Measurements from ENCODE around the gene CCDC121. TPM values are rescaled to one million over a fixed set of nuclear protein-coding genes. Genes with fewer than 3 reads are reported as not detected.
"Not testable (repeated sequence)": the region's sequence is repeated elsewhere in the genome, so short reads cannot be mapped to it uniquely, and the experiment has no call there.

CCDC121 gene
- polyA plus RNA-seq, 1 donor from 2014 or later: 3.0 TPM

DNA sequence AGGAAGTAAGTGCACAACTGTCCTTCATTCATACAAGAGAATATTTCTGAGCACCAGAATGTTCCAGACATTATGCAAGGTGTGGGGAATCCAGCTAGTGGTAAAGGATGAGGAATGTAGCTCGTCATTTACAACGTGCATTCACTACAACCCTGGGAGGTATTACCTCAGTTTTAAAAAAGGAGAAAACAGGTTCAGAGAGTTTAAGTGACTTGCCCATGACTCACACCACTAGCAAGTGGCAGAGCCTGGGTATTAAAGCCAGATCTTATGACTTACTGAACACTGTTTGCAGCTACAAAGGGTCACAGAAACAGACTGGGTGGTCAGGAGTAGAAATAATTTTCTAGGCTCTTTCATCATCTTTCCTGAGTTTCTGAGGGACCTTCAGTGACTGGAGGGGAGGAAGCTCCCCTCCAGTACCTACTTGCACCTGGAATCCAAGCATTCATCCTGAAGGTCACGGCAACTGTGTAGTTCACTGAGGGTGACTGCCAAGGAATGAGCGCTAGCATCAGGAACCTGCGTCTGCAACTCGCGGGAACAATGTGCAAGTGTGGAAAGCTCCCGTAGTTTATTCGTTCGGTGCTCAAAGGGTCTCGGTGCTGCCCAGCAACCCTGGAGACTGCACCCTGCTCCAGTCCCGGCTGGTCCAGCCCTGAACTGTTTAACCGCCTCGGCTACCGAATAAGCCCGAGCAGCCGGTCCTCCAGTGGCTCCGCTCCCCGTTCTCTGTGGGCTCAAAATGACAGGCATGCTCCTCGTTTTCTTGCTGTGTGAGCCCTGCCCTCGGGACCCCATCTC lies 647 bp downstream of the CCDC121 start:
- Histone ChIP-seq H3K9ac (ENCODE audit: low read length) (peak overlapping the region; percentile 64), H3F3A (ENCODE audit: insufficient read depth, low read length, poor library complexity, severe bottlenecking) (no peaks in the 10 kb centered on the region), H3K4me2 (ENCODE audit: low read length) (peak overlapping the region; percentile 54), H3K9me3 (ENCODE audit: low read length) (no peaks in the 10 kb centered on the region), H4K20me1 (ENCODE audit: insufficient read depth) (no peaks in the 10 kb centered on the region), H3K27me3 (ENCODE audit: insufficient read depth, low read depth, low read length) (no peaks in the 10 kb centered on the region), H3K4me3 (ENCODE audit: low read length) (peak overlapping the region; percentile 71), H2AFZ (ENCODE audit: low read depth, low read length) (peak overlapping the region; percentile 30), H3K9me2 (ENCODE audit: insufficient read depth, low read length) (no peaks in the 10 kb centered on the region), H3K27ac (ENCODE audit: low read length) (peak overlapping the region; percentile 74), H3K79me2 (replicated peaks; ENCODE audit: insufficient read depth, low read length) (peaks cover 8% of the 10 kb centered on the region), H3K36me3 (ENCODE audit: insufficient read depth, low read length) (peaks cover 6% of the 10 kb centered on the region)
- TF ChIP-seq, protein P1, sequence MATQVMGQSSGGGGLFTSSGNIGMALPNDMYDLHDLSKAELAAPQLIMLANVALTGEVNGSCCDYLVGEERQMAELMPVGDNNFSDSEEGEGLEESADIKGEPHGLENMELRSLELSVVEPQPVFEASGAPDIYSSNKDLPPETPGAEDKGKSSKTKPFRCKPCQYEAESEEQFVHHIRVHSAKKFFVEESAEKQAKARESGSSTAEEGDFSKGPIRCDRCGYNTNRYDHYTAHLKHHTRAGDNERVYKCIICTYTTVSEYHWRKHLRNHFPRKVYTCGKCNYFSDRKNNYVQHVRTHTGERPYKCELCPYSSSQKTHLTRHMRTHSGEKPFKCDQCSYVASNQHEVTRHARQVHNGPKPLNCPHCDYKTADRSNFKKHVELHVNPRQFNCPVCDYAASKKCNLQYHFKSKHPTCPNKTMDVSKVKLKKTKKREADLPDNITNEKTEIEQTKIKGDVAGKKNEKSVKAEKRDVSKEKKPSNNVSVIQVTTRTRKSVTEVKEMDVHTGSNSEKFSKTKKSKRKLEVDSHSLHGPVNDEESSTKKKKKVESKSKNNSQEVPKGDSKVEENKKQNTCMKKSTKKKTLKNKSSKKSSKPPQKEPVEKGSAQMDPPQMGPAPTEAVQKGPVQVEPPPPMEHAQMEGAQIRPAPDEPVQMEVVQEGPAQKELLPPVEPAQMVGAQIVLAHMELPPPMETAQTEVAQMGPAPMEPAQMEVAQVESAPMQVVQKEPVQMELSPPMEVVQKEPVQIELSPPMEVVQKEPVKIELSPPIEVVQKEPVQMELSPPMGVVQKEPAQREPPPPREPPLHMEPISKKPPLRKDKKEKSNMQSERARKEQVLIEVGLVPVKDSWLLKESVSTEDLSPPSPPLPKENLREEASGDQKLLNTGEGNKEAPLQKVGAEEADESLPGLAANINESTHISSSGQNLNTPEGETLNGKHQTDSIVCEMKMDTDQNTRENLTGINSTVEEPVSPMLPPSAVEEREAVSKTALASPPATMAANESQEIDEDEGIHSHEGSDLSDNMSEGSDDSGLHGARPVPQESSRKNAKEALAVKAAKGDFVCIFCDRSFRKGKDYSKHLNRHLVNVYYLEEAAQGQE (IDR thresholded peaks at IDR 0.05; ENCODE audit: borderline replicate concordance): no peak
- TF ChIP-seq, protein P2, sequence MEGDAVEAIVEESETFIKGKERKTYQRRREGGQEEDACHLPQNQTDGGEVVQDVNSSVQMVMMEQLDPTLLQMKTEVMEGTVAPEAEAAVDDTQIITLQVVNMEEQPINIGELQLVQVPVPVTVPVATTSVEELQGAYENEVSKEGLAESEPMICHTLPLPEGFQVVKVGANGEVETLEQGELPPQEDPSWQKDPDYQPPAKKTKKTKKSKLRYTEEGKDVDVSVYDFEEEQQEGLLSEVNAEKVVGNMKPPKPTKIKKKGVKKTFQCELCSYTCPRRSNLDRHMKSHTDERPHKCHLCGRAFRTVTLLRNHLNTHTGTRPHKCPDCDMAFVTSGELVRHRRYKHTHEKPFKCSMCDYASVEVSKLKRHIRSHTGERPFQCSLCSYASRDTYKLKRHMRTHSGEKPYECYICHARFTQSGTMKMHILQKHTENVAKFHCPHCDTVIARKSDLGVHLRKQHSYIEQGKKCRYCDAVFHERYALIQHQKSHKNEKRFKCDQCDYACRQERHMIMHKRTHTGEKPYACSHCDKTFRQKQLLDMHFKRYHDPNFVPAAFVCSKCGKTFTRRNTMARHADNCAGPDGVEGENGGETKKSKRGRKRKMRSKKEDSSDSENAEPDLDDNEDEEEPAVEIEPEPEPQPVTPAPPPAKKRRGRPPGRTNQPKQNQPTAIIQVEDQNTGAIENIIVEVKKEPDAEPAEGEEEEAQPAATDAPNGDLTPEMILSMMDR (IDR thresholded peaks at IDR 0.05; ENCODE audit: poor library complexity, severe bottlenecking): no peak
- no peak for TF ChIP-seq MXI1 (conservative IDR thresholded peaks at IDR 0.05; ENCODE audit: poor library complexity, severe bottlenecking)
- TF ChIP-seq SMC3 (conservative IDR thresholded peaks at IDR 0.05; ENCODE audit: poor library complexity): no peak
- no peak for TF ChIP-seq EZH2 (IDR thresholded peaks at IDR 0.05; ENCODE audit: borderline replicate concordance, insufficient read depth, low read length, poor library complexity, severe bottlenecking)
- no peak for TF ChIP-seq EP300 (conservative IDR thresholded peaks at IDR 0.05; ENCODE audit: poor library complexity, severe bottlenecking)
- no peak for TF ChIP-seq TAF1 (IDR thresholded peaks at IDR 0.05; ENCODE audit: low read depth)
- no peak for TF ChIP-seq POLR2AphosphoS5 (IDR thresholded peaks at IDR 0.05)
- TF ChIP-seq RAD21 (conservative IDR thresholded peaks at IDR 0.05): no peak

DNA sequence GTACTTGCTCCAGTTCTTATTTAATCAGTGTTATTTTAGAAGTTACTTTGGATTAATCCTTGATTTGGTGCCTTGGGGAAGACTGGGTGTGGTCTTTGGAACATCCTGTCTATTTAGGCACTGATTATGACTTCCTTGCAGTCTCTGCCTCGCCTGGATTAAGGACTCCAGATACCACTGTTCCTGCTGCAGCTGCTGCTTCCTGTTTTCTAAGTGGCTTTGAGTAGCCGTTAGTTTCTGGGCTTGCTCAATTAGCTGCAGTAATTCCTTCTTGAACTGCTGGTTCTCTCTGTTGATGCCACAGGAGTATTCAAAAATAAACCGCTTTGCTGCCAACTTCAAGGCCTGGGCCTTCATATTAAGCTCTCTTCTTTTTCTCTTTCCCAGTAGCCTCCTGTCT lies 1.9 kb downstream of the CCDC121 start:
- H3K9ac ChIP-seq (ENCODE audit: low read length); H3K9me3 ChIP-seq (ENCODE audit: low read length); H3F3A ChIP-seq (ENCODE audit: insufficient read depth, low read length, poor library complexity, severe bottlenecking); H3K4me3 ChIP-seq (ENCODE audit: low read length); H2AFZ ChIP-seq (ENCODE audit: low read depth, low read length); H3K36me3 ChIP-seq (ENCODE audit: insufficient read depth, low read length); H3K9me2 ChIP-seq (ENCODE audit: insufficient read depth, low read length); H3K79me2 ChIP-seq (replicated peaks; ENCODE audit: insufficient read depth, low read length); H3K27me3 ChIP-seq (ENCODE audit: insufficient read depth, low read depth, low read length); H4K20me1 ChIP-seq (ENCODE audit: insufficient read depth); H3K27ac ChIP-seq (ENCODE audit: low read length); H3K4me2 ChIP-seq (ENCODE audit: low read length): not testable (repeated sequence)

DNA sequence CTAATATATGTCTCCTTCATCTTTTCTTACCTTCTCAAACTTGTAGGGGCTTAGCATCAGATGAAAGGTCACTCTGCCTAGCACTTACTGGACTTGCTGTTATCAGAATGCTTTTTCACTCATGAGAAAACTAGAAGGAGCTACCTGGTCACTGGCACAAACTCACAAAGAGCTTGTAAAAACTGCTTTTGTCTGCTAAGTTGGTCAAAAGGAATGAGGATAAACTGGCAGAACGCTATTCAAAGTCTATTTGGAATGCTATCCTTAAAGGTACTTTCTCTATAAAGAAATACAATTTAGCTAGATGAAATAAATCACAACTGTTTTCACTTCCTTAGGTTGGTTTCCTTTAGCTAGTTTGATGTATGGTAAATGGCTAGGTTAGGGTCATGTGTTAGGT lies 2.5 kb downstream of the CCDC121 start:
- not testable (repeated sequence) for H3K9me3 ChIP-seq (ENCODE audit: low read length); H3K4me2 ChIP-seq (ENCODE audit: low read length); H3K4me3 ChIP-seq (ENCODE audit: low read length); H3K36me3 ChIP-seq (ENCODE audit: insufficient read depth, low read length); H4K20me1 ChIP-seq (ENCODE audit: insufficient read depth); H2AFZ ChIP-seq (ENCODE audit: low read depth, low read length); H3F3A ChIP-seq (ENCODE audit: insufficient read depth, low read length, poor library complexity, severe bottlenecking); H3K27me3 ChIP-seq (ENCODE audit: insufficient read depth, low read depth, low read length); H3K79me2 ChIP-seq (replicated peaks; ENCODE audit: insufficient read depth, low read length); H3K9me2 ChIP-seq (ENCODE audit: insufficient read depth, low read length); H3K27ac ChIP-seq (ENCODE audit: low read length); H3K9ac ChIP-seq (ENCODE audit: low read length)
